Mesothelial cell of epicardium (in vitro differentiated cells): Measurements from ENCODE around the gene UBR2. TPM values are rescaled to one million over a fixed set of nuclear protein-coding genes. Genes with fewer than 3 reads are reported as not detected.

Source experiments
- DNase-seq, 2 experiments: peaks; one replicate each; pipeline ENCODE4 v3.0.0; 2021; ENCODE audit warnings: low spot score in 2 of 2; ENCODE audit not compliant: unreplicated experiment in 2 of 2
- H3K27ac Mint-ChIP-seq: 2 replicates; pipeline ENCODE4 v1.8.0; 2021; ENCODE audit warnings: mixed read lengths
- H3K27me3 Mint-ChIP-seq: 2 replicates; pipeline ENCODE4 v1.8.0; 2021; ENCODE audit warnings: low read depth, mixed read lengths
- H3K36me3 Mint-ChIP-seq: 2 replicates; pipeline ENCODE4 v1.8.0; 2021; ENCODE audit warnings: mixed read lengths
- H3K4me1 Mint-ChIP-seq: 2 replicates; pipeline ENCODE4 v1.8.0; 2021; ENCODE audit warnings: mixed read lengths
- H3K4me3 Mint-ChIP-seq: 2 replicates; pipeline ENCODE4 v1.8.0; 2021; ENCODE audit warnings: mild to moderate bottlenecking, moderate library complexity, mixed read lengths
- H3K9me3 Mint-ChIP-seq: 2 replicates; pipeline ENCODE4 v1.8.0; 2021; ENCODE audit warnings: mixed read lengths
- CTCF ChIP-seq: fragments of 200-600 bp; sonication (generic); IDR thresholded peaks from one replicate; pipeline ENCODE4 v1.5.0; 2021; ENCODE audit warnings: antibody characterized with exemption; ENCODE audit not compliant: unreplicated experiment
- total RNA-seq: library from RNA; stranded (reverse); gene quantifications from 3 replicates; pipeline ENCODE4 v1.2.1, GENCODE V29; 2021

The UBR2 gene
- total RNA-seq = 26.8 to 28.4 TPM (median 28.2 TPM) in 3 replicates

- Mint-ChIP-seq H3K36me3 (peaks cover 6% of the 10 kb centered on the region), H3K27me3 (no peaks in the 10 kb centered on the region), H3K9me3 (no peaks in the 10 kb centered on the region), H3K4me3 (peak within 1 kb of the TSS; percentile 88), H3K4me1 (peaks cover 12% of the 10 kb centered on the region), H3K27ac (peak within 1 kb of the TSS; percentile 94)
- DNase-seq = peak; percentile 83 to 89
- no peak for TF ChIP-seq CTCF
Measured at GRCh38 chr6:42563697-42564505, at the start of gene UBR2. Gene UBR2 (plus strand): TSS chr6:42564029. CDS start chr6:42564320, 291 bp downstream.

- no peak overlapping the region for H3K27ac Mint-ChIP-seq
- no peaks in the 10 kb centered on the region for H3K36me3 Mint-ChIP-seq
- no peak overlapping the region for H3K4me3 Mint-ChIP-seq
- peaks cover 1% of the 10 kb centered on the region for H3K9me3 Mint-ChIP-seq
- TF ChIP-seq CTCF = no peak
- no peak for DNase-seq
- no peaks in the 10 kb centered on the region for H3K27me3 Mint-ChIP-seq
- H3K4me1 Mint-ChIP-seq = peaks cover 16% of the 10 kb centered on the region
Measured at GRCh38 chr6:42514745-42515144, 49.1 kb upstream of the UBR2 start.

- Mint-ChIP-seq H3K4me1 (peaks cover 5% of the 10 kb centered on the region), H3K9me3 (peaks cover 8% of the 10 kb centered on the region), H3K27ac (no peak overlapping the region), H3K27me3 (no peaks in the 10 kb centered on the region), H3K36me3 (peaks cover 2% of the 10 kb centered on the region), H3K4me3 (no peak overlapping the region)
- no peak for TF ChIP-seq CTCF
- DNase-seq = no peak
Measured at GRCh38 chr6:42519779-42520178, 44.0 kb upstream of the UBR2 start.

GRCh38 chr6:42520786-42521607 is 42.8 kb upstream of the UBR2 start:
- Mint-ChIP-seq H3K27me3 (no peaks in the 10 kb centered on the region), H3K9me3 (peaks cover 8% of the 10 kb centered on the region), H3K36me3 (peaks cover 2% of the 10 kb centered on the region), H3K4me3 (no peak overlapping the region), H3K4me1 (peaks cover 9% of the 10 kb centered on the region), H3K27ac (no peak overlapping the region)
- no peak for DNase-seq
- TF ChIP-seq CTCF = no peak

GRCh38 chr6:42522036-42522435 is 41.8 kb upstream of the UBR2 start:
- H3K27me3 Mint-ChIP-seq = no peaks in the 10 kb centered on the region
- no peak for TF ChIP-seq CTCF
- no peak overlapping the region for H3K4me3 Mint-ChIP-seq
- peaks cover 9% of the 10 kb centered on the region for H3K4me1 Mint-ChIP-seq
- no peak overlapping the region for H3K27ac Mint-ChIP-seq
- H3K36me3 Mint-ChIP-seq = peaks cover 2% of the 10 kb centered on the region
- H3K9me3 Mint-ChIP-seq = peaks cover 8% of the 10 kb centered on the region
- DNase-seq = no peak
